Measurements from ENCODE around the gene OTOA. TPM values are rescaled to one million over a fixed set of nuclear protein-coding genes. Genes with fewer than 3 reads are reported as not detected.

Gene OTOA
- total and polyA plus RNA-seq, 2 of the 8 experiments (the other 6 are each of a cell fraction or from before 2014, with no cell fraction given) = 0.06 to 0.32 TPM

DNA sequence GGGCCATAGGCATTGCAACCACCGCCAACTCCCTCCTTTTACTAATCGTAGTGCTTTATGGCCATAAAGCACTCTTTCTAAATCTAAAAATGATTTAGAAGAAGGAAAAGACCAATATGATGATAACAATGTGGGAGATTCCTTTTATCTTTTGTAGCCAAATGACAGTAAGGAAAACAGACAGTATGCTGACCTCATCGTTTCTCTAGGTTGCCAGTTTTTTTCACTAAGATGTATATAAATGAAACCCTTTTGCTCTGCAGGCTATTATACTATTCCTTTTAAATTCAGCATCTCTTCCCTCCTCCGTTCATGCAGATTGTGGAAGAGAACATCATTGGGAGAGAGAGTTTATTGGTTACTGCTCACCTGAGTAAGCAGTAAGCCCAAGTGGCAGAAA lies 25.3 kb downstream of the OTOA start (continued):
- TF ChIP-seq, protein P1, sequence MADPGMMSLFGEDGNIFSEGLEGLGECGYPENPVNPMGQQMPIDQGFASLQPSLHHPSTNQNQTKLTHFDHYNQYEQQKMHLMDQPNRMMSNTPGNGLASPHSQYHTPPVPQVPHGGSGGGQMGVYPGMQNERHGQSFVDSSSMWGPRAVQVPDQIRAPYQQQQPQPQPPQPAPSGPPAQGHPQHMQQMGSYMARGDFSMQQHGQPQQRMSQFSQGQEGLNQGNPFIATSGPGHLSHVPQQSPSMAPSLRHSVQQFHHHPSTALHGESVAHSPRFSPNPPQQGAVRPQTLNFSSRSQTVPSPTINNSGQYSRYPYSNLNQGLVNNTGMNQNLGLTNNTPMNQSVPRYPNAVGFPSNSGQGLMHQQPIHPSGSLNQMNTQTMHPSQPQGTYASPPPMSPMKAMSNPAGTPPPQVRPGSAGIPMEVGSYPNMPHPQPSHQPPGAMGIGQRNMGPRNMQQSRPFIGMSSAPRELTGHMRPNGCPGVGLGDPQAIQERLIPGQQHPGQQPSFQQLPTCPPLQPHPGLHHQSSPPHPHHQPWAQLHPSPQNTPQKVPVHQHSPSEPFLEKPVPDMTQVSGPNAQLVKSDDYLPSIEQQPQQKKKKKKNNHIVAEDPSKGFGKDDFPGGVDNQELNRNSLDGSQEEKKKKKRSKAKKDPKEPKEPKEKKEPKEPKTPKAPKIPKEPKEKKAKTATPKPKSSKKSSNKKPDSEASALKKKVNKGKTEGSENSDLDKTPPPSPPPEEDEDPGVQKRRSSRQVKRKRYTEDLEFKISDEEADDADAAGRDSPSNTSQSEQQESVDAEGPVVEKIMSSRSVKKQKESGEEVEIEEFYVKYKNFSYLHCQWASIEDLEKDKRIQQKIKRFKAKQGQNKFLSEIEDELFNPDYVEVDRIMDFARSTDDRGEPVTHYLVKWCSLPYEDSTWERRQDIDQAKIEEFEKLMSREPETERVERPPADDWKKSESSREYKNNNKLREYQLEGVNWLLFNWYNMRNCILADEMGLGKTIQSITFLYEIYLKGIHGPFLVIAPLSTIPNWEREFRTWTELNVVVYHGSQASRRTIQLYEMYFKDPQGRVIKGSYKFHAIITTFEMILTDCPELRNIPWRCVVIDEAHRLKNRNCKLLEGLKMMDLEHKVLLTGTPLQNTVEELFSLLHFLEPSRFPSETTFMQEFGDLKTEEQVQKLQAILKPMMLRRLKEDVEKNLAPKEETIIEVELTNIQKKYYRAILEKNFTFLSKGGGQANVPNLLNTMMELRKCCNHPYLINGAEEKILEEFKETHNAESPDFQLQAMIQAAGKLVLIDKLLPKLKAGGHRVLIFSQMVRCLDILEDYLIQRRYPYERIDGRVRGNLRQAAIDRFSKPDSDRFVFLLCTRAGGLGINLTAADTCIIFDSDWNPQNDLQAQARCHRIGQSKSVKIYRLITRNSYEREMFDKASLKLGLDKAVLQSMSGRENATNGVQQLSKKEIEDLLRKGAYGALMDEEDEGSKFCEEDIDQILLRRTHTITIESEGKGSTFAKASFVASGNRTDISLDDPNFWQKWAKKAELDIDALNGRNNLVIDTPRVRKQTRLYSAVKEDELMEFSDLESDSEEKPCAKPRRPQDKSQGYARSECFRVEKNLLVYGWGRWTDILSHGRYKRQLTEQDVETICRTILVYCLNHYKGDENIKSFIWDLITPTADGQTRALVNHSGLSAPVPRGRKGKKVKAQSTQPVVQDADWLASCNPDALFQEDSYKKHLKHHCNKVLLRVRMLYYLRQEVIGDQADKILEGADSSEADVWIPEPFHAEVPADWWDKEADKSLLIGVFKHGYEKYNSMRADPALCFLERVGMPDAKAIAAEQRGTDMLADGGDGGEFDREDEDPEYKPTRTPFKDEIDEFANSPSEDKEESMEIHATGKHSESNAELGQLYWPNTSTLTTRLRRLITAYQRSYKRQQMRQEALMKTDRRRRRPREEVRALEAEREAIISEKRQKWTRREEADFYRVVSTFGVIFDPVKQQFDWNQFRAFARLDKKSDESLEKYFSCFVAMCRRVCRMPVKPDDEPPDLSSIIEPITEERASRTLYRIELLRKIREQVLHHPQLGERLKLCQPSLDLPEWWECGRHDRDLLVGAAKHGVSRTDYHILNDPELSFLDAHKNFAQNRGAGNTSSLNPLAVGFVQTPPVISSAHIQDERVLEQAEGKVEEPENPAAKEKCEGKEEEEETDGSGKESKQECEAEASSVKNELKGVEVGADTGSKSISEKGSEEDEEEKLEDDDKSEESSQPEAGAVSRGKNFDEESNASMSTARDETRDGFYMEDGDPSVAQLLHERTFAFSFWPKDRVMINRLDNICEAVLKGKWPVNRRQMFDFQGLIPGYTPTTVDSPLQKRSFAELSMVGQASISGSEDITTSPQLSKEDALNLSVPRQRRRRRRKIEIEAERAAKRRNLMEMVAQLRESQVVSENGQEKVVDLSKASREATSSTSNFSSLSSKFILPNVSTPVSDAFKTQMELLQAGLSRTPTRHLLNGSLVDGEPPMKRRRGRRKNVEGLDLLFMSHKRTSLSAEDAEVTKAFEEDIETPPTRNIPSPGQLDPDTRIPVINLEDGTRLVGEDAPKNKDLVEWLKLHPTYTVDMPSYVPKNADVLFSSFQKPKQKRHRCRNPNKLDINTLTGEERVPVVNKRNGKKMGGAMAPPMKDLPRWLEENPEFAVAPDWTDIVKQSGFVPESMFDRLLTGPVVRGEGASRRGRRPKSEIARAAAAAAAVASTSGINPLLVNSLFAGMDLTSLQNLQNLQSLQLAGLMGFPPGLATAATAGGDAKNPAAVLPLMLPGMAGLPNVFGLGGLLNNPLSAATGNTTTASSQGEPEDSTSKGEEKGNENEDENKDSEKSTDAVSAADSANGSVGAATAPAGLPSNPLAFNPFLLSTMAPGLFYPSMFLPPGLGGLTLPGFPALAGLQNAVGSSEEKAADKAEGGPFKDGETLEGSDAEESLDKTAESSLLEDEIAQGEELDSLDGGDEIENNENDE (IDR thresholded peaks at IDR 0.05; ENCODE audit: insufficient replicate concordance, low read length) = no peak
- TF ChIP-seq CEBPB (IDR thresholded peaks at IDR 0.05; ENCODE audit: low read depth, low read length) = no peak
- TF ChIP-seq, protein P2, sequence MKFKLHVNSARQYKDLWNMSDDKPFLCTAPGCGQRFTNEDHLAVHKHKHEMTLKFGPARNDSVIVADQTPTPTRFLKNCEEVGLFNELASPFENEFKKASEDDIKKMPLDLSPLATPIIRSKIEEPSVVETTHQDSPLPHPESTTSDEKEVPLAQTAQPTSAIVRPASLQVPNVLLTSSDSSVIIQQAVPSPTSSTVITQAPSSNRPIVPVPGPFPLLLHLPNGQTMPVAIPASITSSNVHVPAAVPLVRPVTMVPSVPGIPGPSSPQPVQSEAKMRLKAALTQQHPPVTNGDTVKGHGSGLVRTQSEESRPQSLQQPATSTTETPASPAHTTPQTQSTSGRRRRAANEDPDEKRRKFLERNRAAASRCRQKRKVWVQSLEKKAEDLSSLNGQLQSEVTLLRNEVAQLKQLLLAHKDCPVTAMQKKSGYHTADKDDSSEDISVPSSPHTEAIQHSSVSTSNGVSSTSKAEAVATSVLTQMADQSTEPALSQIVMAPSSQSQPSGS (IDR thresholded peaks at IDR 0.05; ENCODE audit: low read length) = no peak

Measured in H1 (cell line).